ENCODE data around the gene RAD51B. TPM values are rescaled to one million over a fixed set of nuclear protein-coding genes. Genes with fewer than 3 reads are reported as not detected.

The RAD51B gene
- total and polyA plus RNA-seq, 2 of the 13 experiments (the other 11 are each of a cell fraction or from before 2014, with no cell fraction given) = 7.0 to 9.5 TPM

GRCh38 chr14:67819563-67820421 is at the start of gene RAD51B (continued):
- TF ChIP-seq THAP8 (CRISPR knock-in tag; IDR thresholded peaks at IDR 0.05; ENCODE audit: borderline replicate concordance) = no peak
- peak; percentile 57; the same call in 1 of the 2 replicates for TF ChIP-seq KLF11 (CRISPR knock-in tag; IDR thresholded peaks at IDR 0.05)
- TF ChIP-seq ETV5 (CRISPR knock-in tag; IDR thresholded peaks at IDR 0.05; ENCODE audit: borderline replicate concordance) = no peak; the same call in 1 of the 2 replicates
- TF ChIP-seq ZFP91 (CRISPR knock-in tag; IDR thresholded peaks at IDR 0.05; ENCODE audit: borderline replicate concordance) = no peak
- peak; percentile 62 for TF ChIP-seq PHF20 (CRISPR knock-in tag; IDR thresholded peaks at IDR 0.05)
- no peak for TF ChIP-seq JUNB (CRISPR knock-in tag; IDR thresholded peaks at IDR 0.05; ENCODE audit: borderline replicate concordance)
- no peak for TF ChIP-seq SP140L (CRISPR knock-in tag; IDR thresholded peaks at IDR 0.05; ENCODE audit: borderline replicate concordance)
- no peak for TF ChIP-seq RBAK (CRISPR knock-in tag; IDR thresholded peaks at IDR 0.05)
- TF ChIP-seq, protein P1, sequence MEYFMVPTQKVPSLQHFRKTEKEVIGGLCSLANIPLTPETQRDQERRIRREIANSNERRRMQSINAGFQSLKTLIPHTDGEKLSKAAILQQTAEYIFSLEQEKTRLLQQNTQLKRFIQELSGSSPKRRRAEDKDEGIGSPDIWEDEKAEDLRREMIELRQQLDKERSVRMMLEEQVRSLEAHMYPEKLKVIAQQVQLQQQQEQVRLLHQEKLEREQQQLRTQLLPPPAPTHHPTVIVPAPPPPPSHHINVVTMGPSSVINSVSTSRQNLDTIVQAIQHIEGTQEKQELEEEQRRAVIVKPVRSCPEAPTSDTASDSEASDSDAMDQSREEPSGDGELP (IDR thresholded peaks at IDR 0.05; ENCODE audit: borderline replicate concordance, low read depth) = no peak
- peak; percentile 88 for TF ChIP-seq CREM (IDR thresholded peaks at IDR 0.05)
- TF ChIP-seq CREM (CRISPR knock-in tag; IDR thresholded peaks at IDR 0.05) = no peak
- no peak for TF ChIP-seq ZNF800 (CRISPR knock-in tag; IDR thresholded peaks at IDR 0.05)
- no peak for TF ChIP-seq ZNF34 (CRISPR knock-in tag; IDR thresholded peaks at IDR 0.05; ENCODE audit: borderline replicate concordance)
- TF ChIP-seq HOXA9 (CRISPR knock-in tag; IDR thresholded peaks at IDR 0.05; ENCODE audit: borderline replicate concordance) = no peak
- TF ChIP-seq ZFP1 (CRISPR knock-in tag; IDR thresholded peaks at IDR 0.05) = no peak
- 0 out of 2 replicates have a peak, but pooled peaks have one; percentile 5 for TF ChIP-seq NFE2L2 (IDR thresholded peaks at IDR 0.05; ENCODE audit: low read length)
- TF ChIP-seq THAP11 (CRISPR knock-in tag; IDR thresholded peaks at IDR 0.05) = peak; percentile 100
- TF ChIP-seq ZNF660 (CRISPR knock-in tag; IDR thresholded peaks at IDR 0.05; ENCODE audit: borderline replicate concordance, low read depth) = no peak
- no peak for TF ChIP-seq ZSCAN25 (CRISPR knock-in tag; IDR thresholded peaks at IDR 0.05)
- TF ChIP-seq ZNF264 (CRISPR knock-in tag; IDR thresholded peaks at IDR 0.05) = no peak
- no peak for TF ChIP-seq SOX5 (CRISPR knock-in tag; IDR thresholded peaks at IDR 0.05; ENCODE audit: borderline replicate concordance)
- TF ChIP-seq MIER3 (CRISPR knock-in tag; IDR thresholded peaks at IDR 0.05; ENCODE audit: borderline replicate concordance) = no peak
- no peak for TF ChIP-seq ATF7 (IDR thresholded peaks at IDR 0.05)
- TF ChIP-seq ATF7 (CRISPR knock-in tag; IDR thresholded peaks at IDR 0.05) = no peak
- TF ChIP-seq PLSCR1 (CRISPR knock-in tag; IDR thresholded peaks at IDR 0.05; ENCODE audit: borderline replicate concordance) = no peak
- no peak for TF ChIP-seq AGO2 (optimal IDR thresholded peaks at IDR 0.05; ENCODE audit: low read depth, low read length)

Measured in HepG2 (cell line).